ENCODE data around the gene ANKRD60. TPM values are rescaled to one million over a fixed set of nuclear protein-coding genes. Genes with fewer than 3 reads are reported as not detected.

The ANKRD60 gene
- total and polyA plus RNA-seq, 8 donors = not detected

- Histone ChIP-seq H3K4me3 (no peak overlapping the region), H3K27me3 (peaks cover 0 to 72% (median 20%) of the 10 kb centered on the region in 3 donors), H3K9me3 (peaks cover 0 to 7% (median 5%) of the 10 kb centered on the region in 4 donors), H3K4me1 (peaks cover 0 to 7% (median 3%) of the 10 kb centered on the region in 4 donors), H3K27ac (no peak overlapping the region), H3K36me3 (no peaks in the 10 kb centered on the region)
- no peak for TF ChIP-seq POLR2AphosphoS5 (IDR thresholded peaks at IDR 0.05)
- TF ChIP-seq EP300 (IDR thresholded peaks at IDR 0.05) = no peak
- no peak for TF ChIP-seq CTCF (IDR thresholded peaks at IDR 0.05)
- TF ChIP-seq POLR2A (IDR thresholded peaks at IDR 0.05) = no peak
- 67 to 77% (median 71%) methylated on average over 5 of the region's 5 CpGs for WGBS, 5 donors
- intact Hi-C loops (cut with DNase I; ENCODE audit: low total_unique reads) = loop anchor here (5.0 kb wide), 1 partner anchor 696 kb away; no protein-coding TSS in a partner anchor
- DNase-seq = no peak
Measured at GRCh38 chr20:58213716-58214115, 14.7 kb downstream of the ANKRD60 start.

GRCh38 chr20:58213121-58213520, 15.3 kb downstream of the ANKRD60 start:
- DNase-seq = peak in 1 of 2 donors; percentile 49
- TF ChIP-seq CTCF (IDR thresholded peaks at IDR 0.05) (no peak), EP300 (IDR thresholded peaks at IDR 0.05) (no peak), POLR2AphosphoS5 (IDR thresholded peaks at IDR 0.05) (no peak), POLR2A (IDR thresholded peaks at IDR 0.05) (no peak)
- Histone ChIP-seq H3K36me3 (no peaks in the 10 kb centered on the region), H3K27me3 (peaks cover 0 to 66% (median 16%) of the 10 kb centered on the region in 3 donors), H3K4me3 (no peak overlapping the region), H3K27ac (no peak overlapping the region), H3K4me1 (peaks cover 0 to 7% (median 3%) of the 10 kb centered on the region in 4 donors), H3K9me3 (peaks cover 0 to under 1% (median under 1%) of the 10 kb centered on the region in 4 donors)
- 42 to 48% (median 45%) methylated on average over 6 to 8 of the region's 8 CpGs for WGBS, 5 donors
- intact Hi-C loops (cut with DNase I; ENCODE audit: low total_unique reads) = loop anchor here (5.0 kb wide), 1 partner anchor 696 kb away; no protein-coding TSS in a partner anchor

GRCh38 chr20:58212636-58213035, 15.8 kb downstream of the ANKRD60 start:
- Histone ChIP-seq H3K4me1 (peaks cover 0 to 7% (median 3%) of the 10 kb centered on the region in 4 donors), H3K9me3 (no peaks in the 10 kb centered on the region), H3K27me3 (peaks cover 0 to 65% (median 16%) of the 10 kb centered on the region in 3 donors), H3K4me3 (no peak overlapping the region), H3K36me3 (no peaks in the 10 kb centered on the region), H3K27ac (no peak overlapping the region)
- TF ChIP-seq POLR2A (IDR thresholded peaks at IDR 0.05) = no peak
- no peak for TF ChIP-seq CTCF (IDR thresholded peaks at IDR 0.05)
- TF ChIP-seq POLR2AphosphoS5 (IDR thresholded peaks at IDR 0.05) = no peak
- no peak for TF ChIP-seq EP300 (IDR thresholded peaks at IDR 0.05)
- no peak for DNase-seq
- intact Hi-C loops (cut with DNase I; ENCODE audit: low total_unique reads) = loop anchor here (5.0 kb wide), 1 partner anchor 695 kb away; no protein-coding TSS in a partner anchor
- WGBS, 5 donors = 76 to 79% (median 78%) methylated on average over 13 to 17 of the region's 17 CpGs

GRCh38 chr20:58210398-58210747, 18.1 kb downstream of the ANKRD60 start:
- Histone ChIP-seq H3K27me3 (peaks cover 0 to 58% (median 13%) of the 10 kb centered on the region in 3 donors), H3K4me3 (no peak overlapping the region), H3K36me3 (no peaks in the 10 kb centered on the region), H3K4me1 (peaks cover 0 to 7% (median 3%) of the 10 kb centered on the region in 4 donors), H3K9me3 (no peaks in the 10 kb centered on the region), H3K27ac (no peak overlapping the region)
- WGBS, 5 donors = 77 to 84% (median 81%) methylated on average over 7 of the region's 7 CpGs
- DNase-seq = no peak
- TF ChIP-seq EP300 (IDR thresholded peaks at IDR 0.05) (no peak), POLR2AphosphoS5 (IDR thresholded peaks at IDR 0.05) (no peak), CTCF (IDR thresholded peaks at IDR 0.05) (no peak), POLR2A (IDR thresholded peaks at IDR 0.05) (no peak)
- intact Hi-C loops (cut with DNase I; ENCODE audit: low total_unique reads) = loop anchor here (5.0 kb wide), 1 partner anchor 693 kb away; no protein-coding TSS in a partner anchor
